Subcutaneous preadipocyte (primary cell): ENCODE results near the gene CASP1. TPM values are rescaled to one million over a fixed set of nuclear protein-coding genes. Genes with fewer than 3 reads are reported as not detected.

ENCODE experiments used
- total RNA-seq: library from RNA; depleted of rRNA; stranded (reverse); fragments of >200 nt; gene quantifications from 2 replicates; pipeline ENCODE4 v1.2.3, GENCODE V29; 2012

CASP1 gene
- 6.1 and 9.9 TPM in 2 replicates for total RNA-seq

DNA sequence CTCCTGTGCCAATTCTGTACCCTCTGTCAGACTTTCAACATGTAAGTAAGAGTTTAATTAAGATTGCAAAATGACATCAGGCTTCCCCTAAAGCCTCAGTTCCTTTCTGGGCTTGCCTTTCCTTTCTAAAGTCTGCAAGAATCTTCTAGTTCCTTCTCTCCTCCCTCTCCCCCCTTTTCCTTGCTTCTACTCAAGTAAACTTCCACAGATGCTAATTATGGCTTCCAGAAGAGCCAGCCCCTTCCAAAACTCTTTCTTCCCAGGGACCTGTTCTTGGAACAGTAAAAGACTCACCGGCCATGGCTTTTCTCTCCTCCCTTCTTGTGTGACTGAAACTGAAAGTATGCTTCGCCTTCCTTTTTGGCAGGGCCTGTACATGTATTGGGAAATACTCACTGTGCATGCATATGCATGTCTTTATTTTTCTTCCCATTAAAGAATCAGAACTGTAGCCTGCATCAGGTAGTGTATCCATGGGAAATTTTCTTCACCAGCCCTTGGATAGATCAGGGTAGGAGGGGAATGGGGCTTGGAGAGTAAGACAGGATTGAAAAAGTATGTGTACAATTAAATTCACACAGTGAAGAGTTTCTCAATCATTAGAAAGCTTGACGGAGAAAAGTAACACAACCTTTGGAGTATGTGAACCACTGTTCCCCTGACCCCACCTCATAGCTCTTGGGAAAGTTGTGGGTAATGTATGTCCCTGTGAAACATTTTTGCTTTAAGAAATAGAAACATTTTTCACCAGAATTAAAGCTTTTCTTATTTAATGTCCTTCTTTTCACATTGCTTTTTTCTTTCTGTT is at the start of gene CASP1:
TSS of gene CASP1 (minus strand) at position 332 of the 808 bp plus-strand sequence. CDS start at position 301, 31 bp downstream.

DNA sequence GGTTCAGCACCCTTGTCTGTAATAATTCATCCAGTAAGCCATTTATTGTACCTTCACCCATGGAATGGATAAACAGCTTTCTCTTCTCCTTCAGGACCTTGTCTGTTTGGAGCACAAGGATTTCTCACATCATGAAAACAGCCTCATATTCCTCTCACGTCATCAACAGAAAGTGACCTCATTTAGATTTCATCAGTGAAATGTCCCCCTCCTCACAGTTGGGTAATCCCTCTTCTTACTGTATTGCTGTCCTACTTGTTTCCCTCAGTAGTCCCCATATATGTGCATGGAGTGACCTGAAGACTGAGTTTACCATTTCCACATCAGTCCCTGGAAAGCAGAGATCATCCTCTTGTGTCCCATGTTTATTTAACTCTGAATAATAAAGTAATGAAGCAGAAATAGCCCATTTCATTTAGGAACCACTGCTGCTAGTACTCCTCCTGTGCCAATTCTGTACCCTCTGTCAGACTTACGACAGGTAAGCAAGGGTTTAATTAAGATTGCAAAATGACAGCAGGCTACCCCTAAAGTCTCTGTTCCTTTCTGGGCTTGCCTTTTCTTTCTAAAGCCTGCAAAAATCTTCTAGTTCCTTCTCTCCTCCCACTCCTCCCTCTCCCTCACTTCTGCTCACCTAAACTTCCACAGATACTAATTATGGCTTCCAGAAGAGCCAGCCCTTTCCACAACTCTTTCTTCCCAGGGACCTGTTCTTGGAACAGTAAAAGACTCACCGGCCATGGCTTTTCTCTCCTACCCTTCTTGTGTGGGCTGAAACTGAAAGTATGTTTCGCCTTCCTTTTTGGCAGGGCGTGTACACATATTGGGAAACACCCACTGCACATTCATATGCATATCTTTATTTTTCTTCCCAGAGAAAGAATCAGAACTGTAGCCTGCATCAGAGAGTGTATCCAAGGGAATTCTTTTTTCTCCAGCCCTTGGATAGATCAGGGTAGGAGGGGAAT is 9.9 kb upstream of the CASP1 start, which contains the start of gene CARD16:
TSS of gene CARD16 (minus strand) at position 779 of the 968 bp plus-strand sequence. CDS start at position 741, 38 bp downstream.

DNA sequence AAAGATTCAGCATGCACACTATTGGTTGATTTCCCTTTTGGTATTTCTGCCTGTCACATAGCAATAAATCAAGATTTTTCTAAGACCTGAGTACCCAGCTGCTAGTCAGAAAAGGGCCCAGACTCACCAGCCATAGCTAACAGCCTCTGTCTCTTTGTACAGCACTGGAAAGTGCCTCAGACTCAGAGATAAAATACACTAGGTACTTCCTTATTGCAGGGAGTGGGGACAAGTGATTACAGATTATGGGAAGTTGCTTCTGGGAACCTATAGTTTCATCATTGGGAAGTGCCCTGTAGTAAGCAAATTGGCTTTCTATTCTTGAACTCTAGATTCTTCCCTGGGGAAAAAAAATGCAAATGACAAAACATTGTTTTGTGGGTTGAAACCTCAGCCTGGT is 11.9 kb downstream of the CASP1 start, which contains the start of gene CASP5:
TSS of gene CASP5 (minus strand) at position 166 of the 400 bp plus-strand sequence. CDS start at position 134, 32 bp downstream.

Other genes with a start within 250 kb of the CASP1 start
- gene CASP12, start 136.7 kb downstream of the CASP1 start, total RNA-seq, result not detected in 2 replicates
- 117 and 118 TPM in 2 replicates for gene CASP4, start 66.6 kb downstream of the CASP1 start, total RNA-seq
- gene CASP5, start 12.0 kb downstream of the CASP1 start, total RNA-seq, result not detected in 2 replicates
- gene CARD16, start 10.2 kb upstream of the CASP1 start, total RNA-seq, result 1.8 and 2.2 TPM in 2 replicates
- gene CARD18, start 104.6 kb upstream of the CASP1 start, total RNA-seq, result not detected in 2 replicates